WI38 (cell line): ENCODE data around the gene UTP15.

Experiments
- H3K4me3 ChIP-seq: 2 replicates; pipeline ENCODE4 v1.5.1; 2011; ENCODE audit warnings: low read depth, mild to moderate bottlenecking, control low read depth, low read length
- TF ChIP-seq, protein P1 (sequence below): IDR thresholded peaks from 2 replicates; pipeline ENCODE4 v1.5.1; 2012; ENCODE audit warnings: low read depth, mild to moderate bottlenecking, control low read depth, low read length

The UTP15 gene

DNA sequence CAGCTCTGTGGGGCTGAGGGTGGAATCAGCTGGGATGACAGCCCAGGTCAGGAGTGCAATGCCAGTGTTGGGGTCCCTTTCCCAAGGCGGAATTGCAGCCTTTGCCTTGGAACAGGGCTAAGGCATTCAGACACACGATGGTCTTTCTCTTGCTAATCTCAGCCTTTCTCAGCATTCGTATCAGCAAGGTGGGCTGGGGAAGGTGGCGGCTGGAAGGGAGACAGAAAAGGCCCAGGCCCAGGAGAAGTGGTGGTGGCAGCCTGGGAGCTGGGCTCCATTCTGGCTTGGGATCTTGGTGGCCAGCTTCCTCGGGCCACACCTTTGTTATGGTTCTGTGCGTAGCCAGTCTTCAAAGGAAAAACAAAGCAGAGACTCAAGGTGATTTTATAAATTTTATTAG is 59.3 kb downstream of the UTP15 start:
- no peak overlapping the region for H3K4me3 ChIP-seq
- TF ChIP-seq, protein P1, sequence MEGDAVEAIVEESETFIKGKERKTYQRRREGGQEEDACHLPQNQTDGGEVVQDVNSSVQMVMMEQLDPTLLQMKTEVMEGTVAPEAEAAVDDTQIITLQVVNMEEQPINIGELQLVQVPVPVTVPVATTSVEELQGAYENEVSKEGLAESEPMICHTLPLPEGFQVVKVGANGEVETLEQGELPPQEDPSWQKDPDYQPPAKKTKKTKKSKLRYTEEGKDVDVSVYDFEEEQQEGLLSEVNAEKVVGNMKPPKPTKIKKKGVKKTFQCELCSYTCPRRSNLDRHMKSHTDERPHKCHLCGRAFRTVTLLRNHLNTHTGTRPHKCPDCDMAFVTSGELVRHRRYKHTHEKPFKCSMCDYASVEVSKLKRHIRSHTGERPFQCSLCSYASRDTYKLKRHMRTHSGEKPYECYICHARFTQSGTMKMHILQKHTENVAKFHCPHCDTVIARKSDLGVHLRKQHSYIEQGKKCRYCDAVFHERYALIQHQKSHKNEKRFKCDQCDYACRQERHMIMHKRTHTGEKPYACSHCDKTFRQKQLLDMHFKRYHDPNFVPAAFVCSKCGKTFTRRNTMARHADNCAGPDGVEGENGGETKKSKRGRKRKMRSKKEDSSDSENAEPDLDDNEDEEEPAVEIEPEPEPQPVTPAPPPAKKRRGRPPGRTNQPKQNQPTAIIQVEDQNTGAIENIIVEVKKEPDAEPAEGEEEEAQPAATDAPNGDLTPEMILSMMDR: no peak

DNA sequence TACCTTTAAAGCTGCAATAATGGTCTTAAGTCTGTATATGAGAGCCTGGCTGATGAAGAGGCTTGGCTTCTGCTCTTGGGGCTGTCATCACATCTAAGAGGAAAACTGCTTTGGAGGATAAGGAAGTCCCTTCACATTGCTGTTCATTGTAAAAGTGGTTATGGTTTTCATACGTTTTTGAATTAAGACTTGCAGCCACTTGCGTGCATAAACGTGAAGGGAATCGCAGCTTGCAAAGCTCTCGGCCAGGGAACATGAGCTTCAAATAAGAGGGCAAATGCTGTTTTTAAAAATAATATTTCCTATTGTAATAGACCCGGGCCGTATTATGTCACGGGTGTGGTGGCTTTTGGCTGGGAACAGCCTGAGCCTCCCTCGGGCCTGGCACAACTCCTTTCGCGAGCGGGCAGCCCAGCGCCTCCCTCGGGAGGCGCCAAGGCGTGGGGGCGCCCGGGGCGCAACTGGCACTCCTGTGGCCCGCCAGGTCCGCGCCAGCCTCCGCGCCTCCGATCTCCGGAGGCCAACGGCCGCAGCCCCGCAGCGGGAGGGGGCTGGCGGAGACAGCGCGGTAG is 59.9 kb downstream of the UTP15 start:
- H3K4me3 ChIP-seq: peak overlapping the region; percentile 94
- TF ChIP-seq, protein P1: no peak

DNA sequence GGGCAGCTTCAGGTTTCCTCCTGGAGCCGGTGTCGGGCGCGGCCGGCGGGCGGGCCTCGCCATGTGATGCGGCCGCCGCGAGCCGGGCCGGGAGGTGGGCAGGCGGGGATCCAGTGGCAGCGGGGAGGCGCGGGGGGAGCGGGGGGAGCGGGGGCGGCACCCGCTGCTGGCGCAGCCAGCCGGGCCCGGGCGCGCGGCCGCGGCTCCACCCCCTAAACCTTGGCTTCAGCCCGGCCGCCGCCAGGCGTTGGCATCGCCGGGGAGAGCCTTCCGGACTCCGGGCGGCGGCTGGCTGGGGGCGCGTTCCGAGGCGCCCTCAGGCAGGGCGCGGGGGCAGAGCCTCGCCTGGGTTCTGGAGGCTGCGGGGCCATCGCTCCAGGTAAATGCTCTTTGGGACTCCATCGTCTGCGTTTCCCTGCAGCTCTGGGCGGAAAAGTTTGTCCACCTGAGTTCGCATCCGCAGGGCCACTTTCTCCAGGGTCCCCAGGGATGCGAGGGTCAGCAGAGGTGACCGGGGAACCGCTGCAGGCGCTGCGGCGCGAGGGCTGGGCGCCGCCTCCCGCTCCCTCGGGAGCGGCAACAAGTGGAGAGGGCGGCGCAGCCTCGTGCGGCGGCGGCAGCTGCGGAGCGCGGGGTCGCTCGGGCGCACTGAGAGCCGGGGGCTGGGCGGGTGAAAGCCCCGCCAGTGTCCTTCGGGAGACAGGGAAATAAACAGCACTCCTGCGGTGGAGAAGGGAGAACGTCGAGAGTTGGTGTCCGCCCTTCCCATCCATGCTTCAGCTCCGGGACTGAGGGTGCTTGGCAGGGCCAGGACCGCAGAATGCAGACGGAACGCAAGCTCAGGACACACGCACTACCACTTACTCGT is 60.6 kb downstream of the UTP15 start, which contains the start of gene ARHGEF28:
ARHGEF28 (plus strand) TSS at position 253 of the 868 bp plus-strand sequence. CDS start 58,656 bp downstream, outside the sequence.
- H3K4me3 ChIP-seq: peak within 1 kb of the TSS; percentile 94
- TF ChIP-seq, protein P1: no peak

DNA sequence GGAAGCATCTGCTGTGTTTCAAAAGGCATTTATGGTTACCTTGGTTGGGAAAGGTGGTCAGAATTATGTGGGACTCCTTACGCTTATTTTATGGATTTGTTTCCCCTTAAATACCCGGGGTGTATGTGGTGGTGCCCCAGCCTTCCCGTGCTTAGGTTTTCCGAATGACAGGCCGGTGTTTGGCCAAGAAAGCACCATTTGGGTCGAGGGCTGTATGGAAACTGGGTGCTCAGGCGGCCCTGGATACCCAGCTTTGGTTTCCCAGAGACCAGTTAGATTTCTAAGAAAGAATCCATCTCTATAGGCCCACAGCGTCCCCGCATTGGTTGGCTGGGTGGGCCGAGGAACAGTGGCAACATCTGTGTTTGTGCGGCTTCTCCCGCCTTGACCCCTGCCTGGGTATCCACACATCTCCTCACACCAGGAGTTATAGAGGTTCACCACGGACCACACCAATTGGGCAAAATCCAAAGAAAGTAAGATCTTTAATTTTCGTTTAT is 61.3 kb downstream of the UTP15 start:
- TF ChIP-seq, protein P1: no peak
- peak overlapping the region; percentile 94 for H3K4me3 ChIP-seq

DNA sequence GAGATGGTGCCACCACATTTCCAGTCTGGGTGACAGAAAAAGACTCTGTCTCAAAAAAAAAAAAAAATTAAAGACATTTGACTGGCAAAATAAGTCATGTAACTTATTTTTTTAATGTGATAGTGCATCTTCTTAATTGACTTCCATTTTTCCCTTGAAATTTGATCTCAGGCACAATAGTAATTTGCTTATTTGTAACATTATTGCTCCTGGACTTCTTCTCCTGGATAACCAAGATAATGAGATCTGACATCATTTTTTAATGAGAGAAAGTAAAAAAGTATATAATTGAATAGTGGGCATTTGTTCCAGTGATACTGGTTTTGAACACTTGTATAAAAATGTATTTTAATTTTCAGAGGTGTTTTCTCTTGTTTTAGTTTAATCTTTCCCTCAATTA is 63.9 kb downstream of the UTP15 start:
- no peak overlapping the region for H3K4me3 ChIP-seq

DNA sequence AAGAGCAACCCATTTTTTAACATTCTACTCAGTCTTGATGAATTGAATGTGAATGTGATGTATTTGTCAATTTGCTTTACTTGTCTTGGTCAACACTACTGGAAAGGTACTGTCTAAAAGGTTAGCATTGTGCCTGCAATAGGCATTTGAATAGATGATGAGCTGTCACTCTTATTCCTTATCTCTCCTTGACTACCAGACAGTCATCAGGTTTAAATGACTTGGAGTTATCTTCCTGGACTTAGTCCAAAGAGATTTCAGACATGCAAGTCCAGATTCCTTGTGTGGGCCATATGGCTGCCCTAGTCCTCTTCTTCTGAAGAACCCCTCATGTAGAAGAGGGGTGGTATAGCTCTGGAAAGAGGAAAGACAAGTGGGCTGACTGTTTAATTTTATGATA is 65.2 kb downstream of the UTP15 start:
- no peak overlapping the region for H3K4me3 ChIP-seq
- TF ChIP-seq, protein P1: no peak

More for the DNA sequence above, 63.9 kb downstream of the UTP15 start:
- TF ChIP-seq, protein P1: no peak

DNA sequence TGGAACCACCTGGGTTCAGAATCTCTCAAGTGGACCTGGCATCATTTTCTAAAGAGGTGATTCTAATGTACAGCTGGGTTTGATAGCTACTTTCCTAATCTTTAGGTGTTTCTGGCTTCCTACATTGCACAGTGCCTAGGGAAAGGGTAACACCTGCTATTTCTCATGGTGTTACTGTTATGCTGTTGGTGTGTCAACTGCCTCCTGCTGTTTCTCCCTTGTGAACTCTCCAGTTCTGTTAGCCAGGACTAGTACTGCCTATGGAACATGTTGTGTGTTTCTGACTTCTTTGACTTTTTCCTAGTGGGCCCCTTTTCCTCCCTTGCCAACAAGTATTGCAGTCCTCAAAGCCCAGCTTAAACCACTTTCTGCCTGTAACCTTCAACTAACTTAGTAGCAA is 66.0 kb downstream of the UTP15 start:
- TF ChIP-seq, protein P1: no peak
- H3K4me3 ChIP-seq: no peak overlapping the region
